ENCODE measurements around the gene FBXW2.
"Not testable (repeated sequence)": the region's sequence is repeated elsewhere in the genome, so short reads cannot be mapped to it uniquely, and the experiment has no call there.

Gene FBXW2, protein sequence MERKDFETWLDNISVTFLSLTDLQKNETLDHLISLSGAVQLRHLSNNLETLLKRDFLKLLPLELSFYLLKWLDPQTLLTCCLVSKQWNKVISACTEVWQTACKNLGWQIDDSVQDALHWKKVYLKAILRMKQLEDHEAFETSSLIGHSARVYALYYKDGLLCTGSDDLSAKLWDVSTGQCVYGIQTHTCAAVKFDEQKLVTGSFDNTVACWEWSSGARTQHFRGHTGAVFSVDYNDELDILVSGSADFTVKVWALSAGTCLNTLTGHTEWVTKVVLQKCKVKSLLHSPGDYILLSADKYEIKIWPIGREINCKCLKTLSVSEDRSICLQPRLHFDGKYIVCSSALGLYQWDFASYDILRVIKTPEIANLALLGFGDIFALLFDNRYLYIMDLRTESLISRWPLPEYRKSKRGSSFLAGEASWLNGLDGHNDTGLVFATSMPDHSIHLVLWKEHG

DNA sequence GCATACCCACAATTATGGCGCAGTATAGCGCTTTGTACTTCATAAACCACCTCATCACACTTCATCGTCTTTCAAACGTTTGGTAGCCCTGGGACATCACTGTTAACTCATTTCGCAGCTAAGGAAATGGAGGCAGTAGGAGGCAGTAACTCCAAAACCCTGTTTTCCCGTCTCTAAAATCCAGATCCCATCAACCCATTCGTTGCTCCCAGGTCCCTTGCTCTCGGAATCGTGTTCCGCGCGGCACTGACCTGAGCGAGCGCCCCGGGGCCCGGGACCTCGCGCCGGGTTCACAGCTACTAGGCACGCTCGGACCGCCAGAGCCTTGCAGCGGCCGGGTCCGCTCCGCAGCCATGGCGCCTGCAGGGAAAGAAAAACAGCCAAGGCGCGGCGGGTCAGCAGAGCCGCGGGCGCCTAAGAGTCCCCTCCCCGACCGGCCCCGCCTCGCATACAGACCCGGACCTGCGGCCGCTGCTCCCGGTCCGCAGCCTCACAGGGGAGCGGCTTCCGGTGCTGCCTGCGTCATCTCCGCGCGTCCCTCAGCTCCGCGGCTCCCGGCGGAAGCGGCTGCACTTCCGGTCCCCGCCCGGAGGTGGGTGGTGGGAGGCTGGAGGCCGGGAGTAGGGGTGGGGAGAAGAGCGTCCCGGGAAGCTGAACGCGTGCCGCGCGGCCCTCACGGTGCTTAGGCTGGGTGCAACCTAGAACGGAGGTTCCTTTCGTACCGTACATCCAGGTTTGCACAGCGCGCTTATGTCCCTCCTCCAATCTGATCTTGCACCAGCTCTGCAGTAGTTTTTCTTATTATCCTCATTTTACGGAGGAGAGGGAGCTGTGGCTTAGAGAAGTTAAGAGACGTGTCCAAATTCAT lies at the start of gene FBXW2:
TSS of gene FBXW2 (minus strand) at position 519 of the 868 bp plus-strand sequence. CDS start 5,158 bp downstream, outside the sequence.
- peak; percentile 26 for DNase-seq

DNA sequence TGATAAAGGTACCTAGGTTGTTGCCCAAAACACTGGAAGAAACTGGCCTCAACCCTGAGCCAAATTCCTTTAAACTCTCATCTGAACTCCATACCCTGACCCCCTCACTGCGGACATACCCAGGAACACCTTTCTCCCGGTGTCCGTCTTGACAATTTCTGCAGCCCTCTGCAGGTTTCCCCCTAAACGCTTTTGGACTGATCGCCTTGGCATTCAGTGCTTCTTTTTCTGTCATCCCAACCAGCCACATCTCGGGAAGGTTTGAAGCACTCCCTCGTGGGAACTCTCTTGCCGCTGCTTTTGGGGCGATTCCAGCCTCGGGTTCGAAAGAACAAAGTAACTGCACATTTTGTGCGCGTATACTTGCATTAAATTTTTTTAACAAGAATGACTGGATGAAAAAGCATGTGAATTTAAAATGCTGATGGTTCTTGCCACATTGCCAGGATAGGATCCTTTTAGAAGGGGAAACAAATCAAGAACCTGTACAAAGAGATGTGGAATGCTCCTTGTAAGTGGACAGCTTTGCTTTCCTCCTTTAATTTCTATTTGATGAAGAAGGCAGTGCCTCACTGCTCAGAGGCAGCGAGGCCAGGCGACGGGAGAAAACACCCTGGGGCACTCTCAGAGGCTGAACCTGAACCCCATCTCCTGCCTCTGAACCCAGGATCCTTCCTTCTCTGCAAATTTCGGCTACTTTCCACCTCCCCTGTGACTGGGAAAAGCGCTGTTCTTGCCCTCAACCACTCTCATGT lies 48.9 kb upstream of the FBXW2 start:
- no peak for DNase-seq

DNA sequence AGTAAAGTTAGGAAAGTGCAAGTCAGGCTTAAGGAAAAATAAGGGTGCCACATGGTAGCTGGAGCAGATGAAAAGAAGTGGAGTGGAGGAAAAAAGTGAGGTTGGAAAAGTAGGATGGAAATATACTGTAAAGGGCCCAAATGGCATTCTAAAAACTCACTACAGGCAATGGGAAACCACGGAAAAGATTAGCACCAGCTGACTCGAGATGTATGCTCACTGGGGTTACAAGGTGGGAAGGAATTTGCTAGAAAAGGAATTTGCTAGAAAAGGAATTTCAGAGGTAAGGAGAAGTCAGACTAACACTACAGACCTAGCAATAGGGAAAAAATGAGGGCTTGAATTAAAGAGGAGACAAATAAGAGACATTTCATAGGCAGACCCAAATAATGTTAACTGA lies 45.9 kb upstream of the FBXW2 start:
- DNase-seq, result no peak

DNA sequence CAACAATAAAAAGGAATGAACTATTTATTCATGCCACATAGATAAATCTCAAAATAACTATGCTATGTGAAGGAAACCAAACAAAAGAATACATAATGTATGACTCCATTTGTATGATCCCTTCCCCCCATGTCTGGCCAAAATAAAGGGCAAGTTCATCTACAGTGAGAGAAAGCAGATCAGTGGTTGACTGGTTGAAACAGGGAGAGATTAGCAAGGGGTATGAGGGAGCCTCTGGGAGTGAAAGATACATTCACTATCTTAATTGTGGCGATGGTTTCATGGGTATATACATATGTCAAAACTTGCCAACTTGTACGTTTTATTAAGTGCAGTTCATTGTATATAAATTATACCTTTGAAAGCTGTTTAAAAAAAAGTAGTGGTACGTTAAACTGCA lies 44.7 kb upstream of the FBXW2 start:
- no peak for DNase-seq

DNA sequence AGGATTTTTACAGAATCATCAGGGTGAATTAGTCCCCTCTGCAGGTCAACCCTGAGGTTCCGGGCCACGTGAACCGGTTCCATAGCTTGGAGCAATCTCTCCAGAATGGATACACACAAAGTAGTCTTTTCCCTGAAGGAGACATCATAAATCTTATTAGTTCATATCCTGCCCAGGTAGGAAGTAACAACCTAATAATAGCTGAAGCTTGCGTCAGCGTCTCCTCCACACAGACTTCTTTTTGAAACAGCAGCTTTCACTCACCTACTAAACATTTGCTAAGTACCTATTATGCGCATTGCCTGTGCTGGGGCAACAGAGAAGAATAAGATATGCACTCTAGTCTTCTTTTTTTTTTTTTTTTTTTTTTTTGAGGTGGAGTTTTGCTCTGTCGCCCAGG lies 40.1 kb upstream of the FBXW2 start:
- no peak for DNase-seq

DNA sequence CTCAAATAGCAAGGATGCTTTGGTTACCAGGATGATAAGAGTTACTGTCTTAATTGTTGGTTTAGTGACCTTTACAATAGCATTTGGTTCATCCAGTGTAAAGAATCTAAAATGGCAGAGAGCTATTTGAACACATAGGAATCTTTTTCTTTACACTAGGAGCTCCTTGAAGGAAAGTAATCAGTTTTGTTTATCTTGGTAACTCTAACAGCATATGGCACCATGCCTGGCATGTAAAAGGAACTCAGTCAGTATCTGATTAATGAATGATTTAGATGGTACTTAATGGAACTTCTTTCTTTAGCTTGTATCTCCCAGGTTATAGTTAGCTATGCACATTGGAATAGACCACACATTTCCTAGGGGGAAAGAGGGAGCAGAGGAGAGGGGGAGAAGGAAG lies 39.6 kb upstream of the FBXW2 start:
- DNase-seq, result no peak

DNA sequence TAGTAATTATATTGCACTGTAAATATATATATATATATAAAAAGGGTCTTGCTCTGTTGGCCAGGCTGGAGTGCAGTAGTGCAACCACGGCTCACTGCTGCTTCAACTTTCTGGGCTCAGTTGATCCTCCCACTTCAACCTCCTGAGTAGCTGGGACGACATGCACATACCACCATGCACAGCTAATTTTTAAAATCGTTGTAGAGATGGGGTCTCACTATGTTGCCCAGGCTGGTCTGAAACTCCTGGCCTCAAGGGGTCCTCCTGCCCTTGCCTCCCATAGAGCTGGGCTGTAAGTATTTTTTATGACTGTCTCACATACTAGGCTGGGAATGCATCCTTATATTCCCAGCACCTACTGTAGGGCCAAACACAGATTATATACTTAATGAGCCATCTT lies 37.6 kb upstream of the FBXW2 start:
- DNase-seq, result no peak

DNA sequence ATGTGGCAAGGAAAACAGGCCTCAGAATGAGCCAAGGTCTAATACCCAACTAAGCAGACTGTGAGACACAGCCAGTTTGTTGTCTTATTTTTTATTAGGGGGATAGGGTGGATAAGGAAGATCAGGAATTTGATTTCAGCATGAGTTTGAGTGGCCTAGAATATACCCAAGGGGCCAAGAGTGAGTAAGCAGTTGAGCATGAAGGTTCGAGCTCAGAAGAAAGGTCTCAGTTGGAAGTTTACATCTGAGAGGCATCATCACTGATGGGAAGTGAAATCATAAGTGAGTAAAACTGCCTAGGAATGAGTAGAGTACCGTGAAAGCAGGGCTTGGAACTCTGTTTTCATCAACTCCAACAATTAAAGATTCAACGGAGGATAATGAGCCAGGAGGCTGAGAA lies 36.9 kb upstream of the FBXW2 start:
- DNase-seq, result no peak

DNA sequence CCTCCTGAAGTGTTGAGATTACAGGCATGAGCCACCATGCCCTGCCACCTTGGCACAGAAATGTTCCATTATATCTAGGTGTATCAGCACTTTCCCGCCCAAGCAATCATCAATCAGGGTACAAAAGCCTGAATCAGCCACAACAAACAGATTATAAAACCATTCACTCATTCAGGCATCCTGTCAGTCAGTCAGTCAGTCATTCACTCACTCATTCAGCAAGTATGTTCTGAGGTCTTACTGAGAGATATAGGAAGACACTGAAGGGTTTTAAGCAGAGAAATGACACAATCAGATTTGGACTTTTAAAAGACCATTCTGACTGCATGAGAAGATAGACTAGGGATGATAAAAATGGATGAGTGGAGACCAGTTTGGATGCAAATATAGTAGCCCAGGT lies 36.4 kb upstream of the FBXW2 start:
- DNase-seq, result no peak

DNA sequence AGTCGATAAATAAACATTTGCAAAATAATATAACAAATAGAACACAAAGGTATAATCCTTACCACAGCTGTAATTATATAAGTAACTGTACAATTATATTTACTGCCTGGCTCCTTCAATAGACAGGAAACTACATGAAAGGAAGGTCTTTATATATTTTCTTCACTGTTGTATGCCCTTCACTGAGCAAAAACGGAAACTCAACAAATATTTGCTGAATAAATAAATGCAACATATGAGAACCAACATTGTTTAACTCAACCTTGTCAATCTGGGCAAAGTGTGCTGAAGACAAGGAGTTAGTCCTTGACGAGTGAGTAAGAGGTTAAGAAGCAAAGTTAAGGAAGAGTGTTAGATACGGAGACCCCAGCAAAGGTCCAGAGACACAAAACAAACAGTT lies 26.9 kb upstream of the FBXW2 start:
- DNase-seq, result no peak

DNA sequence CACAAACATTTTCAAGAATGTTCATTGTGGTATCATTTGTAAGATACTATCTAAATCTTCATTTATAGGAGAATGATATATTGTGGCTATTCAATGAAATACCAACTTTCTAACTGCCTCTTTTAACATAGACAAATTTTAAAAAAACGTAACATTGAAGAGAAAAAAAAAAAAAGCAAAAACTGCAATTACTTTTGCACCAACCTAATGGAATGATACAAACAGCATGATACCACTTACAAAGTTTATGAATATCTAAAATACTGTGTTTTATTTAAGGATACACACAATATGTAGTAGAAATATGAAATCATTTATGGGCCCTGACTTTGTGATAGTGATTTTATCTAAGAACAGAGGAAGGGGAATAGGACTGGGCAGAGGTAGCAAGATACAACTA lies 25.4 kb upstream of the FBXW2 start:
- no peak for DNase-seq

DNA sequence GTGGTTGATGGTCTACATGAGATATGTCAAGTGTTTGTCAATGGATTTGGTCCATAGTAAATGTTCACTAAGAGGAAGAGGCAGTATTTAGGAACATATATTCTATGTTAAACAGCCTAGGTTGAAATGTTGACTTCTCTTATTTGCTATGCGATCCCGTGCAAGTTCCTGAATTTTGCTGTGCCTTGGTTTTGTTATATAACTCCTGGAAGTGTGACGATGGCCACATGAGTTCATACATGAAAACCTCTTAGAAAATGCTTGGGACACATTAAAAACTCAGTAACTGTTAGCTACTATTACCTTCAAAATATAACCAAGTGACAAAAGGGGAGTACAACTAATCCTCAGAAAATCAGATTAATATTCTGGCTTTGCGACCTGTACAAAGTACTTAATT lies 21.9 kb upstream of the FBXW2 start:
- DNase-seq, result no peak

DNA sequence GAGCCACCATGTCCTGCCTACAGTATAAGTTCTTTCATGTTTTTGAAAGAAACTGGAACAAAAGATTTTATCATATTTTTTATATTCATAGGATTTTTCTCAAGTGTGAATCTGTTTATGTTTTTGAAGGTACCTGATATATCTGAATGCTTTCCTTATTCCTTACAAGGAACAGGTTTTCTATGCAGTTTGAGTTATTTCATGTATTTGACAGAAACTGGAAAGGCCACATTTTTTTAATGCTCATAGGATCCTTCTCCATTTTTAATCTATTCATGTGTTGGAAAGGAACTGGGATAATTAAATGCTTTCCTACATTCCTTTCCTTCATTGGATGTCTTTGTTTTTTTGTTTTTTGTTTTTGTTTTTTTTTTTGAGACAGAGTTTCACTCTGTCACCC lies 15.7 kb upstream of the FBXW2 start:
- DNase-seq, result no peak

DNA sequence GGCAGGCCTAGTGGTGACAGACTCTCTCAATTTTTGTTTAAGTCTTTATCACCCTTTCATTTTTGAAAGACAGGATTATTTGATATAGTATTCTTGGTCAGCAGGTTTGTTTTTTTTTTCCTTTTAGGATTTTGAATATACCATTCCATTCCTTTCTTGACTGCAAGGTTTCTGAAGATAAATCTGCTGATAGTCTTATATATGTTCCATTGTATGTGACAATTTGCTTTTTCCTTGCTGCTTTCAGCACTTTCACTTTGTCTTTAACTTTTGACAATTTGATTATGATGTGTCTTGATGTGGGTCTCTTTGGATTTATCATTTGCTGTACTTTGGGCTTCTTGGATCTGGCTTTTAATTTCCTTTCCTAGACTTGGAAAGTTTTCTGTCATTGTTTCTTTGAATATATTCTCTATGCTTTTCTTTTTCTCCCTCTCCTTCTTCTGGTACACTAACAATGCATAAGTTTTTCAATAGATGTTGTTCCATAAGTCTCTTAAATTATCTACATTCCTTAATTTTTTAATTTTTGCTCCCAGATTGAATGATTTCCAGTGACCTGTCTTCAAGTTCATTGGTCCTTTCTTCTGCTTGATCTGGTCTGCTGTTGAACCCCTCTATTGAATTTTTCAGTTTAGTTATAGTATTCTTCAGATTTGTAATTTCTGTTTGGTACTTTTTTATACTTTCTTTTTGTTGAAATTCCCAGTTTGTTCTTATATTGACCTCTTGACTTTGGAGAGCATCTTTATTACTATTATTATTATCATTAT lies 14.6 kb upstream of the FBXW2 start:
- DNase-seq, result no peak

DNA sequence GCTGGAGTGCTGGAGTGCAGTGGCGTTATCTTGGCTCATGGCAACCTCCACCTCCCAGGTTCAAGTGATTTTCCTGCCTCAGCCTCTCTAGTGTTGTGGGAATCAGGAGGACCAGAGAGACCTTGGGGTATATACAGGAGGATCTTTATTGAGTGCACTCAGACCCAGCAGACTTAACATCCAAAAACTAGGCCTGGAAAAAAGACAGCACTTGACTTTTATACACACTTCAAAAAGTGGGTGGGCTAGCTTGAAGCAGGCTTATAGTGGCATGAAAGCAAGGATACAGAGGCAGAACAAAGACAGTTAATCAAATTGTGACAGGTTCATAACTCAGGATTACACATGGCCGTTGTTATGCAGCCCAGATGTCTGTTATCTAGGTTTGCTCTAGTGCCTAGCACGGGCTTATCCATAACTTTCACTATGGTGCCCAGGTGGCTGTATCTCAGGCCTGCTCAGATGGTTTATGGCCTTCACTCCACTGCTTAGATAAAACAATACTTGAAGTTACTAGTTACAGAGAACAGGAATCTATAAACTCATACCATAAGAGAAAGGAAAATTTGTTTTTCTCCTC lies 11.7 kb upstream of the FBXW2 start:
- DNase-seq, result not testable (repeated sequence)

DNA sequence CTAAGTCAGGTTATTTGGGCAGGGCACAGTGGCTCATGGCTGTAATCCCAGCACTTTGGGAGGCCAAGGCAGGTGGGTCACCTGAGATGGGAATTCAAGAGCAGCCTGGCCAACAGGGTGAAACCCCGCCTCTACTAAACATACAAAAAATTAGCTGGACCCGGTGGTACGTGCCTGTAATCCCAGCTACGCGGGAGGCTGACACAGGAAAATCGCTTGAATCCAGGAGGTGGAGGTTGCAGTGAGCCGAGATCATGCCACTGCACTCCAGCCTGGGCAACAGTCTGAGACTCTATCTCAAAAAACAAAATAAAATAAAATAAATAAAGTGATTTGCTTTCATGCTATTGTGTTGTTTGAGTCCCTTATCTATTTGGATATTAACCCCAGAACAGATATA lies 8.2 kb upstream of the FBXW2 start:
- no peak for DNase-seq

DNA sequence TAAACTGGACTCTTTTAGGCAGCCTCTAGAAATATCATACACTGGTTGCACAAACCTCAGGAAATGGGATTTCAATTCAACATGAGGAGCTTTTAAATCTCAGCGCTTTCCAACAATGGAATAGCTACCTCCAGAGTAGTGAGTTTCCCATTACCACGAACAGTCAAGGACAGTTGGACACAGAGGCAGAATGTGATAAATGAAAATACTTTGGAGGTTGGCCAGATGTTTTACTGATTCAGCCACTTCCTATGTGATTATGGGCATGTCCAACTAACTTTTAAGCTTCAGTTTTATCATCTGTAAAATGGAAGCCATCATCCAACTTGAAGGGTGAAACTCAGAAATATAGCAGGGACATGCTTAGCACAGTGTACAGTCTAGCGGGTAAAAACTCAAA lies 2.1 kb downstream of the FBXW2 start:
- no peak for DNase-seq

DNA sequence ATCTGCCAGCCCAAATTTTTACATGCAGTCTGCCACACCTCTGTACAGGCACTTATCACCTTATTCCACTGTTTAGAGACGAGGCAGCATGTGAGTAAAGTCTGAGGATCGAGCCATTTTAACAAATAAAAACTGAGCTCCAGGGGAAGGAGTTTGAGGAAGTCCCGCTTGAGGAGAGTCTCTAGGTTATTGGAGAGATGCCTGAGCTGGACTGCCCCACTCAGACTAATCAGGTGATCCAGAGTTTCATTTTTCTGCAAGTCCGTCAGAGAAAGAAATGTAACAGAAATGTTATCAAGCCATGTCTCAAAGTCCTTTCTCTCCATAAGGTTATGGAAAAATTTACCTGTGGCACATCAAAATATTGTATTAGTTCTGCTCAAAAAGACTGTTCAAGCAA lies 5.3 kb downstream of the FBXW2 start:
- DNase-seq, result no peak

DNA sequence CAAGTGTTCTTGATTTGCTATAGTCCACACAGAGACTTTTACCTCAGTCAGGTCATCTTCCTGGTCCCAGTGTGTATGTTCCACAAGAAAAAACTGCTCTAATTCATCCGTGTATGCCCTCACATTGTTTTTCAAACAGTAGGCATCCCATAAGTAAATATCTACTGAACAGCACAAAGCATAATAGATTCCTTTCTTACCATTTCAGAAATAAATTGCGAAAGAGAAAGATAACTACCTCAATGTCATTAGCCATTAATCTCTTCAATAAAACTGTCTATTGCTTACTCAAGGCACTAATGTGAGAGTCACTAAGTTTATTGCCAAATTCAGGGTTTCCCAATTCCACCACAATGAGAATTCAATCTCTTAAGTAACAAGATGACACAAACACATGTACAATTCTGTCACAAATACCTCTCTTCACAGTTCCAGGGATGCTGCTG lies 9.6 kb downstream of the FBXW2 start:
- no peak for DNase-seq

DNA sequence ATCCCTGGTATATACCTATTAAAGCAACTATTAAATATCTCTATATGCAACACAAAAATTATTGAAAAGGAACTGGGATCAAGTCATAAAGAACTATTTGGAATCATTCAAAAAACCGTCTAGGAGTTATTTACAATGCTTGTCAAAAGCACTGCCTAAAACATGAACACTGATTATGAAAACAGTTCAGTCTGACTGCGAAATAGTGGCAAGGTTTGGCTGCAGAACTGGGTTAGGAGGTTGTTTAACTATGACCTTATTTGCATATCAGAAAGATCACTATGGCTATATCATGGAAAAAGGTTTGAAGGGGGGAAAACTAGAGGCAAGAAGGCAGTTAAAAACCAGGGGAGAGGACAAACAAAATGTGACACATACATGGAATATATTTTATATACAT lies 12.0 kb downstream of the FBXW2 start:
- DNase-seq, result no peak

DNA sequence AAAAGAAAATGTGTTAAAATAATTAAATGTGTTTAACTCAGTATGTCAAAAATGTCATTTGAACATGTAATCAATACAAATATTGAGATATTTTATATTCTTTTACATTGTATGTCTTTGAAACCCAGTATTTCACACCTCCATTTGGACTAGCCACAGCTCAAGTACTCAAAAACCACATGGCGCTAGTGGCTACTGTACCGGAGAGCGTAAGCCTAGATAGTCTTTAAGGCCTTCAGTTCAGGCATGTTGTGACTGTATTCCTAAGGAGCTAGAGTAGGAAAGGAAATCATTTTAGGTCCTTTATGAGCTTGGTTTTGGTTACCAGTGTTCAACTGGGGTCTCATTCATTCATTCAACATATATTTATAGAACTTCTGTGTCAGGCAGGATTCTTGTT lies 12.8 kb downstream of the FBXW2 start:
- DNase-seq, result no peak

DNA sequence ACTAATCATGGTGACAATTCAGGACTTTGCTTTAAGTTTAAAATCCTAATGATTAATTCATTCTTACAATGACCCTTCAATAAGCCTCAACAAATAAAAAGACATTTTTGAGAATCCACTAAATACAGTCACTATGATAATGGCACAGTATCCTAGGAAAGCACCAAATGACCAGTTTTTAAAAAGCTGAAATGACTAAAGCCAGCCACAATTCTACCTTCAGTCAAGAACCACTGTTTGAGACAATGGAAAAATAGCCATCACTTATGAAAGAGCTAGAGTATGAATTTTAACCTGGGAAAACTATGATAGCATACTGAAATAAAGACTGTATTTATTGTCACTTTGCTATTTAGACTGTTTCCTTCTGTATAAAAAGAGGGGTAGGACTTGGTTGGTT lies 14.0 kb downstream of the FBXW2 start:
- DNase-seq, result no peak

Data from cortex of kidney (tissue), 1 donor.